Measurements from ENCODE around the gene MORN1.

MORN1 gene

GRCh38 chr1:2304921-2305681, 86.3 kb downstream of the MORN1 start:
- TF ChIP-seq EZH2phosphoT487 (IDR thresholded peaks at IDR 0.05; ENCODE audit: borderline replicate concordance) = no peak
- no peak for TF ChIP-seq CTCF (conservative IDR thresholded peaks at IDR 0.05; ENCODE audit: low read length)
- no peak overlapping the region for H3K9ac ChIP-seq (ENCODE audit: low read depth, low read length, poor library complexity, severe bottlenecking)
- H3K9me2 ChIP-seq (replicated peaks; ENCODE audit: low read depth, low read length) = no peaks in the 10 kb centered on the region
- no peaks in the 10 kb centered on the region for H4K20me1 ChIP-seq (ENCODE audit: insufficient read depth, low read length, poor library complexity, severe bottlenecking)
- no peaks in the 10 kb centered on the region for H3K27me3 ChIP-seq (ENCODE audit: insufficient read depth, low read length, poor library complexity, severe bottlenecking)
- no peak overlapping the region for H2AFZ ChIP-seq (ENCODE audit: low read length)
- no peaks in the 10 kb centered on the region for H3K9me3 ChIP-seq (ENCODE audit: insufficient read depth, low read depth, low read length)
- H3F3A ChIP-seq (ENCODE audit: low read depth) = peaks cover 13% of the 10 kb centered on the region
- no peak overlapping the region for H3K4me3 ChIP-seq (ENCODE audit: low read length, poor library complexity, severe bottlenecking)
- H3K79me2 ChIP-seq (ENCODE audit: insufficient read depth, low read length) = peaks cover 16% of the 10 kb centered on the region; the same call in 1 of the 2 replicates
- H3K4me1 ChIP-seq (ENCODE audit: insufficient read depth, low read length, poor library complexity, severe bottlenecking) = peaks cover 24% of the 10 kb centered on the region
- H3K36me3 ChIP-seq (ENCODE audit: insufficient read depth, low read length) = peaks cover 53% of the 10 kb centered on the region; the same call in 1 of the 2 replicates
- no peak overlapping the region for H3K4me2 ChIP-seq (ENCODE audit: low read depth, low read length, poor library complexity, severe bottlenecking)

GRCh38 chr1:2304282-2304681, 87.1 kb downstream of the MORN1 start:
- no peaks in the 10 kb centered on the region for H3K27me3 ChIP-seq (ENCODE audit: insufficient read depth, low read length, poor library complexity, severe bottlenecking)
- no peaks in the 10 kb centered on the region for H3K9me2 ChIP-seq (replicated peaks; ENCODE audit: low read depth, low read length)
- TF ChIP-seq EZH2phosphoT487 (IDR thresholded peaks at IDR 0.05; ENCODE audit: borderline replicate concordance) = no peak
- no peak for TF ChIP-seq CTCF (conservative IDR thresholded peaks at IDR 0.05; ENCODE audit: low read length)
- no peak overlapping the region for H3K4me3 ChIP-seq (ENCODE audit: low read length, poor library complexity, severe bottlenecking)
- H3K79me2 ChIP-seq (ENCODE audit: insufficient read depth, low read length) = peaks cover 23% of the 10 kb centered on the region; the same call in 1 of the 2 replicates
- no peak overlapping the region for H3K9ac ChIP-seq (ENCODE audit: low read depth, low read length, poor library complexity, severe bottlenecking)
- H3K4me1 ChIP-seq (ENCODE audit: insufficient read depth, low read length, poor library complexity, severe bottlenecking) = peaks cover 32% of the 10 kb centered on the region
- peaks cover 8% of the 10 kb centered on the region for H4K20me1 ChIP-seq (ENCODE audit: insufficient read depth, low read length, poor library complexity, severe bottlenecking)
- no peaks in the 10 kb centered on the region for H3K9me3 ChIP-seq (ENCODE audit: insufficient read depth, low read depth, low read length)
- no peak overlapping the region for H2AFZ ChIP-seq (ENCODE audit: low read length)
- H3F3A ChIP-seq (ENCODE audit: low read depth) = peaks cover 15% of the 10 kb centered on the region
- peaks cover 53% of the 10 kb centered on the region; the same call in 1 of the 2 replicates for H3K36me3 ChIP-seq (ENCODE audit: insufficient read depth, low read length)
- no peak overlapping the region for H3K4me2 ChIP-seq (ENCODE audit: low read depth, low read length, poor library complexity, severe bottlenecking)

GRCh38 chr1:2303781-2304180, 87.6 kb downstream of the MORN1 start:
- H3K9me2 ChIP-seq (replicated peaks; ENCODE audit: low read depth, low read length) = no peaks in the 10 kb centered on the region
- no peaks in the 10 kb centered on the region for H3K9me3 ChIP-seq (ENCODE audit: insufficient read depth, low read depth, low read length)
- no peak overlapping the region for H3K4me3 ChIP-seq (ENCODE audit: low read length, poor library complexity, severe bottlenecking)
- no peak overlapping the region for H2AFZ ChIP-seq (ENCODE audit: low read length)
- peaks cover 28% of the 10 kb centered on the region; the same call in 1 of the 2 replicates for H3K79me2 ChIP-seq (ENCODE audit: insufficient read depth, low read length)
- peaks cover 37% of the 10 kb centered on the region for H3K4me1 ChIP-seq (ENCODE audit: insufficient read depth, low read length, poor library complexity, severe bottlenecking)
- H4K20me1 ChIP-seq (ENCODE audit: insufficient read depth, low read length, poor library complexity, severe bottlenecking) = peaks cover 8% of the 10 kb centered on the region
- H3F3A ChIP-seq (ENCODE audit: low read depth) = peaks cover 15% of the 10 kb centered on the region
- TF ChIP-seq EZH2phosphoT487 (IDR thresholded peaks at IDR 0.05; ENCODE audit: borderline replicate concordance) (no peak), CTCF (conservative IDR thresholded peaks at IDR 0.05; ENCODE audit: low read length) (no peak)
- H3K9ac ChIP-seq (ENCODE audit: low read depth, low read length, poor library complexity, severe bottlenecking) = no peak overlapping the region
- peaks cover 52% of the 10 kb centered on the region; the same call in 1 of the 2 replicates for H3K36me3 ChIP-seq (ENCODE audit: insufficient read depth, low read length)
- no peak overlapping the region for H3K4me2 ChIP-seq (ENCODE audit: low read depth, low read length, poor library complexity, severe bottlenecking)
- H3K27me3 ChIP-seq (ENCODE audit: insufficient read depth, low read length, poor library complexity, severe bottlenecking) = no peaks in the 10 kb centered on the region
